ENCODE measurements around the gene PTPN4. TPM values are rescaled to one million over a fixed set of nuclear protein-coding genes. Genes with fewer than 3 reads are reported as not detected.

PTPN4 gene
- total and polyA plus RNA-seq, 2 of the 13 experiments (the other 11 are each of a cell fraction or from before 2014, with no cell fraction given): 20.3 to 34.6 TPM

DNA sequence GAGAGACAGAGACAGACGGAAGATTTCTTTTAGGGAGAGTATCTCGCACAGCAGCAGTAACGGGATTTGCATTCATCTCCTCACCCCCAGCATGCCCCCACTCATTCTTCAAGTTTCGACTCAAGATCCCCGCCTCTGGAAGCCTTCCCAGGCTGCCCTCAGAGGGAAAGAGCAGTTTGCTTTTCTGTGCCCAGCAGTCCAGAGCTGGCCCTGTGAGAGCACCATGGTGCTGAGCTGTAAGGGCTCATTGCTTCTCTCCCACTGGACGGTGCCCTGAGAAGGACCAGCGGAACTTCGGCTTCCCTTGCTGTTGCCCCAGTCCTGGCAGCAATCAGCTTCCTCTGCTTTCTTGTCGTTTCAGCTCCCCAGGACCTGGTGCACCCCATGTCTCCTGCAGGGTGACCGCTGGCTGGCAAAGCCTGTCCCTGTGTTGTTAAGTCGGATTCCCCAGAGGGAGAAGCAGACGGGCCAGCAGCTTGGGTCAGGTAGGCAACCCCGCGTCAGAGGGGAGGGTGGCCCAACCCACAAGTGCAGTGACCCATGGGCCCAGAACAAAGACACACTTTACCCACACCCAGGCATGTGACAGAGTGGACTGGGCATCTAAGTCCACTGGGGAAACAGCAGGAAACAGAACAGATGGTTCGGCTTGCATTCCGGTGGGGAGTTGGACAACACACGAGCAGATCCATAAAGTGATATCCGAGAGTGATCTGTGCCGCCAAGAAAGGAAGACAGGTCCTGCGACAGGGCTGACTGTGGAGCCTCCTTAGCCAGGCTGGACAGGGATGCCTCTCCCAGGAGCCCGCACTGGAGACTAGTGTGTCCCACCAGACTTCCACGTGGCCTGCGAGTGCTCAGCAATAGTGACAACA is 44.1 kb upstream of the PTPN4 start (continued):
- TF ChIP-seq ZNF260 (CRISPR knock-in tag; IDR thresholded peaks at IDR 0.05; ENCODE audit: borderline replicate concordance, low read depth): no peak
- 0 out of 2 replicates have a peak, but pooled peaks have one; percentile 38 for TF ChIP-seq ZNF44 (CRISPR knock-in tag; IDR thresholded peaks at IDR 0.05)
- TF ChIP-seq MYNN (CRISPR knock-in tag; IDR thresholded peaks at IDR 0.05; ENCODE audit: low read depth): no peak
- TF ChIP-seq HNRNPK (IDR thresholded peaks at IDR 0.05; ENCODE audit: low read depth, low read length, poor library complexity, severe bottlenecking): no peak
- TF ChIP-seq, protein P1, sequence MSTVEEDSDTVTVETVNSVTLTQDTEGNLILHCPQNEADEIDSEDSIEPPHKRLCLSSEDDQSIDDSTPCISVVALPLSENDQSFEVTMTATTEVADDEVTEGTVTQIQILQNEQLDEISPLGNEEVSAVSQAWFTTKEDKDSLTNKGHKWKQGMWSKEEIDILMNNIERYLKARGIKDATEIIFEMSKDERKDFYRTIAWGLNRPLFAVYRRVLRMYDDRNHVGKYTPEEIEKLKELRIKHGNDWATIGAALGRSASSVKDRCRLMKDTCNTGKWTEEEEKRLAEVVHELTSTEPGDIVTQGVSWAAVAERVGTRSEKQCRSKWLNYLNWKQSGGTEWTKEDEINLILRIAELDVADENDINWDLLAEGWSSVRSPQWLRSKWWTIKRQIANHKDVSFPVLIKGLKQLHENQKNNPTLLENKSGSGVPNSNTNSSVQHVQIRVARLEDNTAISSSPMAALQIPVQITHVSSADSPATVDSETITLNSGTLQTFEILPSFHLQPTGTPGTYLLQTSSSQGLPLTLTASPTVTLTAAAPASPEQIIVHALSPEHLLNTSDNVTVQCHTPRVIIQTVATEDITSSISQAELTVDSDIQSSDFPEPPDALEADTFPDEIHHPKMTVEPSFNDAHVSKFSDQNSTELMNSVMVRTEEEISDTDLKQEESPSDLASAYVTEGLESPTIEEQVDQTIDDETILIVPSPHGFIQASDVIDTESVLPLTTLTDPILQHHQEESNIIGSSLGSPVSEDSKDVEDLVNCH (CRISPR knock-in tag; IDR thresholded peaks at IDR 0.05): no peak
- TF ChIP-seq, protein P2, sequence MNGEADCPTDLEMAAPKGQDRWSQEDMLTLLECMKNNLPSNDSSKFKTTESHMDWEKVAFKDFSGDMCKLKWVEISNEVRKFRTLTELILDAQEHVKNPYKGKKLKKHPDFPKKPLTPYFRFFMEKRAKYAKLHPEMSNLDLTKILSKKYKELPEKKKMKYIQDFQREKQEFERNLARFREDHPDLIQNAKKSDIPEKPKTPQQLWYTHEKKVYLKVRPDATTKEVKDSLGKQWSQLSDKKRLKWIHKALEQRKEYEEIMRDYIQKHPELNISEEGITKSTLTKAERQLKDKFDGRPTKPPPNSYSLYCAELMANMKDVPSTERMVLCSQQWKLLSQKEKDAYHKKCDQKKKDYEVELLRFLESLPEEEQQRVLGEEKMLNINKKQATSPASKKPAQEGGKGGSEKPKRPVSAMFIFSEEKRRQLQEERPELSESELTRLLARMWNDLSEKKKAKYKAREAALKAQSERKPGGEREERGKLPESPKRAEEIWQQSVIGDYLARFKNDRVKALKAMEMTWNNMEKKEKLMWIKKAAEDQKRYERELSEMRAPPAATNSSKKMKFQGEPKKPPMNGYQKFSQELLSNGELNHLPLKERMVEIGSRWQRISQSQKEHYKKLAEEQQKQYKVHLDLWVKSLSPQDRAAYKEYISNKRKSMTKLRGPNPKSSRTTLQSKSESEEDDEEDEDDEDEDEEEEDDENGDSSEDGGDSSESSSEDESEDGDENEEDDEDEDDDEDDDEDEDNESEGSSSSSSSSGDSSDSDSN (CRISPR knock-in tag; IDR thresholded peaks at IDR 0.05): no peak
- no peak for TF ChIP-seq SOX13 (IDR thresholded peaks at IDR 0.05)
- no peak; a peak in 1 of 4 replicates for TF ChIP-seq SOX13 (CRISPR knock-in tag; conservative IDR thresholded peaks at IDR 0.05 in 1 of 2, IDR thresholded peaks at IDR 0.05 in 1 of 2)
- TF ChIP-seq ZNF317 (CRISPR knock-in tag; IDR thresholded peaks at IDR 0.05): no peak
- TF ChIP-seq KLF15 (CRISPR knock-in tag; IDR thresholded peaks at IDR 0.05; ENCODE audit: borderline replicate concordance): no peak
- no peak for TF ChIP-seq ZBTB33 (CRISPR knock-in tag; IDR thresholded peaks at IDR 0.05)
- no peak for TF ChIP-seq HNF4A (CRISPR knock-in tag; IDR thresholded peaks at IDR 0.05)
- no peak for TF ChIP-seq THAP8 (CRISPR knock-in tag; IDR thresholded peaks at IDR 0.05; ENCODE audit: borderline replicate concordance)
- TF ChIP-seq FOXC1 (CRISPR knock-in tag; IDR thresholded peaks at IDR 0.05; ENCODE audit: borderline replicate concordance): no peak
- TF ChIP-seq XRCC5 (optimal IDR thresholded peaks at IDR 0.05; ENCODE audit: low read length): peak; percentile 11
- TF ChIP-seq ZFX (CRISPR knock-in tag; IDR thresholded peaks at IDR 0.05; ENCODE audit: low read depth): 0 out of 2 replicates have a peak, but pooled peaks have one; percentile 28
- no peak for TF ChIP-seq ZZZ3 (CRISPR knock-in tag; IDR thresholded peaks at IDR 0.05; ENCODE audit: borderline replicate concordance)
- no peak for TF ChIP-seq PCBP2 (optimal IDR thresholded peaks at IDR 0.05; ENCODE audit: low read depth, low read length, poor library complexity, severe bottlenecking)
- no peak for TF ChIP-seq RFX5 (IDR thresholded peaks at IDR 0.05; ENCODE audit: low read depth, low read length)
- 0 out of 2 replicates have a peak, but pooled peaks have one; percentile 46 for TF ChIP-seq ZNF296 (CRISPR knock-in tag; conservative IDR thresholded peaks at IDR 0.05)
- TF ChIP-seq NFIB (CRISPR knock-in tag; IDR thresholded peaks at IDR 0.05; ENCODE audit: borderline replicate concordance): no peak
- TF ChIP-seq KDM3A (CRISPR knock-in tag; IDR thresholded peaks at IDR 0.05; ENCODE audit: low read depth): no peak

Data from HepG2 (cell line).